ENCODE data around the gene NOLC1. TPM values are rescaled to one million over a fixed set of nuclear protein-coding genes. Genes with fewer than 3 reads are reported as not detected.
A peak's percentile ranks its signal among the peaks of the same experiment; 100 is the strongest.

NOLC1 gene
- total RNA-seq, 2 donors from 2014 or later, result 92.0 to 93.5 TPM

DNA sequence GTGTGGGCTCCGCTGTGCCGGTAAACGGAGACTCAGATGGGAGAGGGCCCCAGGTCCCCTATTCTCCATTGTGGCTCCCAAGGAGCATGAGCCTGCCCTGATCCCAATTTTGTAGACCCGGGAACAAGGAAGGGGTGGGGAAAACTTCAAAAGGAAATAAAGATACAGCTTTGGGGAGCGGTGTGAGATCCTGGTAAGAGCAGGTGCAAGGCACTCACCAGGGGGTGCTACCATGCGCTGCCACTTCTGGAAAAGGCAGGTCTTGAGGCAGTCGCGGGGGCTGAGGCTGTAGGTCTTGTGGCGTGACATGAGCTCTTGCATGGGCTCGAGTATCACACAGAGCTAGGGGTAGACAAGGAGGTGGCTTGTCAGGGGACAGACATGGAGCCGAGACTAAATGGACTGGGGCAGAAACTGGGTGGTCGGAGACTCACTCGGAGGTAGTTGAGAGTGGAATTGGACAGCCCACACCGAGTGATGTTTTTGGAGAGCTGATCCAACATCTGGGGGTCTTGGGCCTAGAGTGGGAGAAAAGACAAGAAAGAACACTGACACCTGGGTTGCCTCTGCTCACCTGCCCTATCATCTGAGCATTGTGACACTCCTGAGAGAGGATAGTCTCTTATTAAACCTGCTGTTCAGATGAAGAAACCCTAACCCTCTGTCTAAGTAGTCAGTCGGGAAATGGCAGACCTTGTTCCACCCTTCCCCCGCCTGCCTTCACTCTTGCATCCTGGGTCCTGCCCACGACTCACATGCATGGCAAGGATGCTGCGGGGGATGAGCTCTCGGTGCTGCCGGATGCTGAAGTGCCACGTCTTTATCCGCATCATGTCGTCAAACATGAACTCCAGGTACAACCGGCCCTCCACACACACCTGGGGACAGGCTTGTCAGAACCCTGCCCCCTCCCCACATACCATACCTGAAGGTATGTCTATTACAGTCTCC, 42.7 kb upstream of the NOLC1 start:
- no peak for DNase-seq
- Mint-ChIP-seq H3K4me1 (peaks cover 12% of the 10 kb centered on the region), H3K9me3 (no peaks in the 10 kb centered on the region), H3K27me3 (ENCODE audit: insufficient read depth) (no peaks in the 10 kb centered on the region), H3K36me3 (ENCODE audit: low read depth) (peaks cover 45% of the 10 kb centered on the region), H3K27ac (peak overlapping the region; percentile 28), H3K4me3 (no peak overlapping the region)
- Histone ChIP-seq H3K27me3 (ENCODE audit: control insufficient read depth, insufficient read depth, low read length, poor library complexity, severe bottlenecking) (no peaks in the 10 kb centered on the region), H3K9me3 (ENCODE audit: control insufficient read depth, low read length) (no peaks in the 10 kb centered on the region), H3K27ac (ENCODE audit: low read depth, low read length) (no peak overlapping the region), H3K4me1 (ENCODE audit: control insufficient read depth, insufficient read depth, low read length) (peaks cover 3% of the 10 kb centered on the region), H3K36me3 (ENCODE audit: control insufficient read depth, insufficient read depth, low read length) (peaks cover 62% of the 10 kb centered on the region), H3K9ac (ENCODE audit: extremely low read depth, low read length, poor library complexity, severe bottlenecking) (no peak overlapping the region), H3K4me3 (ENCODE audit: low read length) (no peak overlapping the region)
- WGBS, 2 experiments (ENCODE audit: insufficient coverage in 1 of 2, insufficient read length in 1 of 2), result 94 to 99% methylated on average over 18 to 24 of the region's 24 CpGs
- TF ChIP-seq, protein P1, sequence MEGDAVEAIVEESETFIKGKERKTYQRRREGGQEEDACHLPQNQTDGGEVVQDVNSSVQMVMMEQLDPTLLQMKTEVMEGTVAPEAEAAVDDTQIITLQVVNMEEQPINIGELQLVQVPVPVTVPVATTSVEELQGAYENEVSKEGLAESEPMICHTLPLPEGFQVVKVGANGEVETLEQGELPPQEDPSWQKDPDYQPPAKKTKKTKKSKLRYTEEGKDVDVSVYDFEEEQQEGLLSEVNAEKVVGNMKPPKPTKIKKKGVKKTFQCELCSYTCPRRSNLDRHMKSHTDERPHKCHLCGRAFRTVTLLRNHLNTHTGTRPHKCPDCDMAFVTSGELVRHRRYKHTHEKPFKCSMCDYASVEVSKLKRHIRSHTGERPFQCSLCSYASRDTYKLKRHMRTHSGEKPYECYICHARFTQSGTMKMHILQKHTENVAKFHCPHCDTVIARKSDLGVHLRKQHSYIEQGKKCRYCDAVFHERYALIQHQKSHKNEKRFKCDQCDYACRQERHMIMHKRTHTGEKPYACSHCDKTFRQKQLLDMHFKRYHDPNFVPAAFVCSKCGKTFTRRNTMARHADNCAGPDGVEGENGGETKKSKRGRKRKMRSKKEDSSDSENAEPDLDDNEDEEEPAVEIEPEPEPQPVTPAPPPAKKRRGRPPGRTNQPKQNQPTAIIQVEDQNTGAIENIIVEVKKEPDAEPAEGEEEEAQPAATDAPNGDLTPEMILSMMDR (conservative IDR thresholded peaks at IDR 0.05), result no peak

DNA sequence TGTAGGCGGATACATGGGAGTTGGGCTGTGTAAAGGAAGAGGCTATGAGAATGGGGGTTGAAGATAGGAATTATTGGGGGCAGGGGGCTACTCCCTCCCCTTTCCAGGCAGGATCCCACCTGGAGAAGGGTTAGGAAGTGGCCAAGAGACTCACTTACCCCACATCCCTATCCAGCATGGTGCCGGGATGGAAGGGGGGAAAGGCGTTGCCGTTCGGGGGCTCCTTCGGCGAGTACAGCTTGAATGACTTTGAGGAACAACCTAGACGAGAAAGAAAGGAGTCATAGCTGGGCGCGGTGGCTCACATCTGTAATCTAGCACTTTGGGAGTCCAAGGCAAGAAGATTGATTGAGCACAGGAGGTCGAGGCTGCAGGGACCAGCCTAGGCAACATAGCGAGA, 40.9 kb upstream of the NOLC1 start:
- Mint-ChIP-seq H3K9me3 (no peaks in the 10 kb centered on the region), H3K27ac (no peak overlapping the region), H3K4me3 (no peak overlapping the region), H3K27me3 (ENCODE audit: insufficient read depth) (no peaks in the 10 kb centered on the region), H3K36me3 (ENCODE audit: low read depth) (peaks cover 42% of the 10 kb centered on the region), H3K4me1 (peaks cover 23% of the 10 kb centered on the region)
- H3K4me1 ChIP-seq (ENCODE audit: control insufficient read depth, insufficient read depth, low read length), result peaks cover 3% of the 10 kb centered on the region
- peaks cover 50% of the 10 kb centered on the region for H3K36me3 ChIP-seq (ENCODE audit: control insufficient read depth, insufficient read depth, low read length)
- no peak overlapping the region for H3K27ac ChIP-seq (ENCODE audit: low read depth, low read length)
- no peak overlapping the region for H3K4me3 ChIP-seq (ENCODE audit: low read length)
- no peaks in the 10 kb centered on the region for H3K27me3 ChIP-seq (ENCODE audit: control insufficient read depth, insufficient read depth, low read length, poor library complexity, severe bottlenecking)
- 94 to 96% methylated on average over 9 to 11 of the region's 12 CpGs for WGBS, 2 experiments (ENCODE audit: insufficient coverage in 1 of 2, insufficient read length in 1 of 2)
- no peaks in the 10 kb centered on the region for H3K9me3 ChIP-seq (ENCODE audit: control insufficient read depth, low read length)
- TF ChIP-seq, protein P1 (conservative IDR thresholded peaks at IDR 0.05), result no peak
- no peak for DNase-seq
- H3K9ac ChIP-seq (ENCODE audit: extremely low read depth, low read length, poor library complexity, severe bottlenecking), result no peak overlapping the region

DNA sequence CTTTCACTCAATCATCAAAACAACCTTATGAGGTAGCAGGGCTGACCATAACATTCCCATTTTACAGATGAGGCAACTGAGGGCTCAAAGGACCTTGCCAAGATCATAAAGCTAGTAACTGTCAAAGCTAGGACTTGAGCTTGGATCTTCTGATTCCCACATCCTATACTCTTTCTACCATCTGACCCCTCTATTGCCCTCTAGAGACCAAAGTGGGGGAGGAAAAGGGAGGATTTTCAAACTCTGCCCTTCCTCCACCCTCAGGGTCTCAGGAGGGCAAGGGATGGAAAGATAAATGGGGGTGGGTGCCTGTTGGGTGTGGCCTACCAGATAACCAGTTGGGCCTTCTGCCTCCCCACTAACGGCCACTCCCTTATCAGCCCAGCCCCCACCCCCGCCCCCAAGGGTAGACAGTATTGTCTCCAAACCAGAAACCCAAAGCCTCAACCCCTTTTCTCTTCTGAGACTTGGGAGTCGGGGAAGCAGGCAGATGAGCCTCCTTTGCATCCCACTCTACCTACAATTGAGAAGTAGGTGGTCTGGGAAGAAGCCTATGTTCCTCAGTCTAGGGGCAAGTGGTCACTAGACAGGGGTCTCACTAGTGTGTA, 39.9 kb upstream of the NOLC1 start:
- peak overlapping the region; percentile 94 for H3K4me3 ChIP-seq (ENCODE audit: low read length)
- whole genome bisulfite sequencing, 2 experiments (ENCODE audit: insufficient coverage in 1 of 2, insufficient read length in 1 of 2), result 52% methylated on average over 3 of the region's 3 CpGs; no CpG with 5 or more reads in 1 of the 2 experiments
- Mint-ChIP-seq H3K4me3 (peak overlapping the region; percentile 78), H3K4me1 (peaks cover 31% of the 10 kb centered on the region), H3K9me3 (no peaks in the 10 kb centered on the region), H3K27me3 (ENCODE audit: insufficient read depth) (no peaks in the 10 kb centered on the region), H3K27ac (no peak overlapping the region), H3K36me3 (ENCODE audit: low read depth) (peaks cover 42% of the 10 kb centered on the region)
- no peaks in the 10 kb centered on the region for H3K9me3 ChIP-seq (ENCODE audit: control insufficient read depth, low read length)
- H3K27me3 ChIP-seq (ENCODE audit: control insufficient read depth, insufficient read depth, low read length, poor library complexity, severe bottlenecking), result no peaks in the 10 kb centered on the region
- TF ChIP-seq, protein P1 (conservative IDR thresholded peaks at IDR 0.05), result peak; percentile 76
- H3K4me1 ChIP-seq (ENCODE audit: control insufficient read depth, insufficient read depth, low read length), result peaks cover 3% of the 10 kb centered on the region
- no peak overlapping the region for H3K27ac ChIP-seq (ENCODE audit: low read depth, low read length)
- peaks cover 45% of the 10 kb centered on the region for H3K36me3 ChIP-seq (ENCODE audit: control insufficient read depth, insufficient read depth, low read length)
- H3K9ac ChIP-seq (ENCODE audit: extremely low read depth, low read length, poor library complexity, severe bottlenecking), result no peak overlapping the region
- DNase-seq, result peak; percentile 67
